Skeletal muscle tissue (tissue), 4 donors: Measurements from ENCODE around the gene SKP1. TPM values are rescaled to one million over a fixed set of nuclear protein-coding genes. Genes with fewer than 3 reads are reported as not detected.

Experiments
- H3K27ac ChIP-seq: one replicate; pipeline ENCODE4 v1.7.0; 2013; ENCODE audit warnings: mild to moderate bottlenecking, low read depth, low read length, inconsistent platforms
- H3K27me3 ChIP-seq, 3 donors: one replicate each; pipeline ENCODE4 v1.7.0; 2013; ENCODE audit warnings: low read length in 3 of 3; ENCODE audit not compliant: control insufficient read depth in 3 of 3, insufficient read depth in 3 of 3
- H3K36me3 ChIP-seq, 3 donors: one replicate each; pipeline ENCODE4 v1.7.0; 2013; ENCODE audit warnings: low read length in 3 of 3; ENCODE audit not compliant: control insufficient read depth in 3 of 3, insufficient read depth in 3 of 3
- H3K4me1 ChIP-seq, 3 donors: one replicate each; pipeline ENCODE4 v1.7.0; 2013; ENCODE audit warnings: low read length in 3 of 3, mild to moderate bottlenecking in 3 of 3; ENCODE audit not compliant: control insufficient read depth in 3 of 3, insufficient read depth in 3 of 3
- H3K4me3 ChIP-seq, 3 donors: one replicate each; pipeline ENCODE4 v1.7.0; 2013; ENCODE audit warnings: low read length in 3 of 3
- H3K9ac ChIP-seq, 3 donors: one replicate each; pipeline ENCODE4 v1.7.0; 2013; ENCODE audit warnings: low read length in 3 of 3, mild to moderate bottlenecking in 3 of 3, moderate library complexity in 2 of 3, low read depth in 1 of 3
- H3K9me3 ChIP-seq, 3 donors: one replicate each; pipeline ENCODE4 v1.7.0; 2013; ENCODE audit warnings: low read length in 3 of 3; ENCODE audit not compliant: control insufficient read depth in 3 of 3
- total RNA-seq: library from RNA; depleted of rRNA; stranded (reverse); fragments of >200 nt; gene quantifications from one replicate; pipeline ENCODE4 v1.2.3, GENCODE V29; 2014
- donor health status: Osteomylitis.

The SKP1 gene
- total RNA-seq, 1 donor from 2014 or later = 63.7 TPM

GRCh38 chr5:134143944-134144941 is 32.5 kb downstream of the SKP1 start:
- Histone ChIP-seq H3K27me3 (no peaks in the 10 kb centered on the region), H3K9me3 (no peaks in the 10 kb centered on the region), H3K27ac (no peak overlapping the region), H3K4me3 (no peak overlapping the region), H3K9ac (peak overlapping the region in 1 of 3 donors; percentile 50), H3K36me3 (peaks cover 22 to 40% (median 38%) of the 10 kb centered on the region in 3 donors), H3K4me1 (peaks cover 12 to 51% (median 19%) of the 10 kb centered on the region in 3 donors)

- Histone ChIP-seq H3K4me1 (peaks cover 12 to 59% (median 20%) of the 10 kb centered on the region in 3 donors), H3K9ac (no peak overlapping the region), H3K36me3 (peaks cover 22 to 36% (median 35%) of the 10 kb centered on the region in 3 donors)
Measured at GRCh38 chr5:134143431-134143830, 33.3 kb downstream of the SKP1 start.

GRCh38 chr5:134142806-134143205 is 33.9 kb downstream of the SKP1 start:
- H3K27me3 ChIP-seq = no peaks in the 10 kb centered on the region
- H3K36me3 ChIP-seq = peaks cover 22 to 34% (median 31%) of the 10 kb centered on the region in 3 donors
- peaks cover 12 to 57% (median 20%) of the 10 kb centered on the region in 3 donors for H3K4me1 ChIP-seq
- no peak overlapping the region for H3K4me3 ChIP-seq
- H3K9ac ChIP-seq = no peak overlapping the region
- H3K27ac ChIP-seq = no peak overlapping the region
- no peaks in the 10 kb centered on the region for H3K9me3 ChIP-seq

More at GRCh38 chr5:134143431-134143830, 33.3 kb downstream of the SKP1 start:
- Histone ChIP-seq H3K9me3 (no peaks in the 10 kb centered on the region), H3K4me3 (no peak overlapping the region), H3K27me3 (no peaks in the 10 kb centered on the region), H3K27ac (no peak overlapping the region)

- no peak overlapping the region for H3K27ac ChIP-seq
- H3K36me3 ChIP-seq = peaks cover 23 to 34% (median 31%) of the 10 kb centered on the region in 3 donors
- H3K4me1 ChIP-seq = peaks cover 9 to 53% (median 18%) of the 10 kb centered on the region in 3 donors
- H3K27me3 ChIP-seq = no peaks in the 10 kb centered on the region
- no peak overlapping the region for H3K4me3 ChIP-seq
- H3K9me3 ChIP-seq = no peaks in the 10 kb centered on the region
- peak overlapping the region in 1 of 3 donors; percentile 14 for H3K9ac ChIP-seq
Measured at GRCh38 chr5:134142052-134142451, 34.7 kb downstream of the SKP1 start.

- no peak overlapping the region for H3K27ac ChIP-seq
- no peaks in the 10 kb centered on the region for H3K9me3 ChIP-seq
- H3K9ac ChIP-seq = peak overlapping the region in 1 of 3 donors; percentile 14
- peaks cover 23 to 37% (median 31%) of the 10 kb centered on the region in 3 donors for H3K36me3 ChIP-seq
- no peaks in the 10 kb centered on the region for H3K27me3 ChIP-seq
- no peak overlapping the region for H3K4me3 ChIP-seq
- peaks cover 9 to 54% (median 23%) of the 10 kb centered on the region in 3 donors for H3K4me1 ChIP-seq
Measured at GRCh38 chr5:134141331-134142050, 35.3 kb downstream of the SKP1 start.

- Histone ChIP-seq H3K27me3 (no peaks in the 10 kb centered on the region), H3K9me3 (no peaks in the 10 kb centered on the region), H3K36me3 (peaks cover 22 to 39% (median 25%) of the 10 kb centered on the region in 3 donors), H3K9ac (no peak overlapping the region), H3K4me1 (peaks cover 10 to 52% (median 30%) of the 10 kb centered on the region in 3 donors), H3K27ac (no peak overlapping the region), H3K4me3 (no peak overlapping the region)
Measured at GRCh38 chr5:134140530-134141201, 36.1 kb downstream of the SKP1 start.

GRCh38 chr5:134139891-134140469 is 36.8 kb downstream of the SKP1 start:
- Histone ChIP-seq H3K9me3 (no peaks in the 10 kb centered on the region), H3K27ac (no peak overlapping the region), H3K27me3 (no peaks in the 10 kb centered on the region), H3K36me3 (peaks cover 18 to 32% (median 19%) of the 10 kb centered on the region in 3 donors), H3K4me1 (peaks cover 10 to 47% (median 29%) of the 10 kb centered on the region in 3 donors), H3K4me3 (no peak overlapping the region), H3K9ac (peak overlapping the region in 1 of 3 donors; percentile 57)

- Histone ChIP-seq H3K27ac (no peak overlapping the region), H3K4me1 (peaks cover 12 to 49% (median 33%) of the 10 kb centered on the region in 3 donors), H3K36me3 (peaks cover 17 to 31% (median 19%) of the 10 kb centered on the region in 3 donors), H3K4me3 (no peak overlapping the region), H3K9me3 (no peaks in the 10 kb centered on the region), H3K27me3 (no peaks in the 10 kb centered on the region), H3K9ac (peak overlapping the region in 1 of 3 donors; percentile 57)
Measured at GRCh38 chr5:134139377-134139851, 37.3 kb downstream of the SKP1 start.
